KG1 (cell line): ENCODE measurements around the gene CXCR5.
A peak's percentile ranks its signal among the peaks of the same experiment; 100 is the strongest.

Source experiments
- DNase-seq: peaks from one replicate; lab custom pipeline; 2025; lab: John Stamatoyannopoulos, UW

Gene CXCR5

GRCh38 chr11:118913411-118914125, 29.9 kb downstream of the CXCR5 start:
- DNase-seq: peak; percentile 46

- no peak for DNase-seq
Measured at GRCh38 chr11:118914178-118914918, 30.7 kb downstream of the CXCR5 start.

- DNase-seq: no peak
Measured at GRCh38 chr11:118914987-118915386, 31.3 kb downstream of the CXCR5 start.

- DNase-seq: no peak
Measured at GRCh38 chr11:118915396-118915795, 31.7 kb downstream of the CXCR5 start.

GRCh38 chr11:118915941-118916841, 32.5 kb downstream of the CXCR5 start:
- no peak for DNase-seq

GRCh38 chr11:118916842-118917388, 33.2 kb downstream of the CXCR5 start:
- no peak for DNase-seq

- DNase-seq: no peak
Measured at GRCh38 chr11:118917481-118918127, 33.9 kb downstream of the CXCR5 start.

- DNase-seq: no peak
Measured at GRCh38 chr11:118918128-118918685, 34.5 kb downstream of the CXCR5 start.

GRCh38 chr11:118918686-118919280, 35.1 kb downstream of the CXCR5 start:
- no peak for DNase-seq

GRCh38 chr11:118921121-118921928, 37.6 kb downstream of the CXCR5 start:
- no peak for DNase-seq

GRCh38 chr11:118921929-118922744, 38.4 kb downstream of the CXCR5 start:
- DNase-seq: no peak

GRCh38 chr11:118922745-118923627, 39.3 kb downstream of the CXCR5 start:
- no peak for DNase-seq

GRCh38 chr11:118923721-118924587, 40.3 kb downstream of the CXCR5 start:
- DNase-seq: no peak

- peak; percentile 53 for DNase-seq
Measured at GRCh38 chr11:118924591-118925585, 41.2 kb downstream of the CXCR5 start.

- DNase-seq: no peak
Measured at GRCh38 chr11:118927554-118928100, 43.9 kb downstream of the CXCR5 start.
